Loucy (cell line): Measurements from ENCODE around the gene DENND5B.

ENCODE experiments used
- H2AFZ ChIP-seq: fragments of 200-600 bp; sonication (generic); 2 replicates; pipeline ENCODE4 v1.6.0; 2016; ENCODE audit warnings: antibody characterized with exemption, mild to moderate bottlenecking, low read length, moderate library complexity
- H3F3A ChIP-seq: fragments of 200-600 bp; 2 replicates; pipeline ENCODE4 v1.6.0; 2016; ENCODE audit warnings: antibody characterized with exemption, low read depth, mild to moderate bottlenecking
- H3K27me3 ChIP-seq: fragments of 200-600 bp; sonication (generic); 2 replicates; pipeline ENCODE4 v1.6.1; 2014; ENCODE audit warnings: low read length, mild to moderate bottlenecking; ENCODE audit not compliant: insufficient read depth, poor library complexity, severe bottlenecking
- H3K36me3 ChIP-seq: fragments of 200-600 bp; sonication (generic); 2 replicates; pipeline ENCODE4 v1.6.1; 2016; ENCODE audit warnings: low read length; ENCODE audit not compliant: insufficient read depth
- H3K4me1 ChIP-seq: fragments of 200-600 bp; sonication (generic); 2 replicates; pipeline ENCODE4 v1.5.1; 2014; ENCODE audit warnings: low read length, mild to moderate bottlenecking; ENCODE audit not compliant: insufficient read depth, poor library complexity, severe bottlenecking
- H3K4me2 ChIP-seq: fragments of 200-600 bp; sonication (generic); 2 replicates; pipeline ENCODE4 v1.6.0; 2014; ENCODE audit warnings: antibody characterized with exemption, low read length, low read depth, mild to moderate bottlenecking; ENCODE audit not compliant: poor library complexity, severe bottlenecking
- H3K4me3 ChIP-seq: fragments of 200-600 bp; sonication (generic); 2 replicates; pipeline ENCODE4 v1.5.1; 2014; ENCODE audit warnings: low read length, mild to moderate bottlenecking, mixed read lengths; ENCODE audit not compliant: poor library complexity, severe bottlenecking
- H3K79me2 ChIP-seq: fragments of 200-600 bp; sonication (generic); 2 replicates; pipeline ENCODE4 v1.6.1; 2014; ENCODE audit warnings: low read length; ENCODE audit not compliant: insufficient read depth
- H3K9ac ChIP-seq: fragments of 200-600 bp; sonication (generic); 2 replicates; pipeline ENCODE4 v1.6.0; 2014; ENCODE audit warnings: mild to moderate bottlenecking, low read depth, low read length, moderate library complexity; ENCODE audit not compliant: poor library complexity, severe bottlenecking
- H3K9me2 ChIP-seq: fragments of 200-600 bp; sonication (generic); replicated peaks from 2 replicates; pipeline ENCODE4 v1.6.1; 2016; ENCODE audit warnings: low read depth, low read length, mixed read lengths
- H3K9me3 ChIP-seq: fragments of 200-600 bp; sonication (generic); 2 replicates; pipeline ENCODE4 v1.6.1; 2014; ENCODE audit warnings: mild to moderate bottlenecking, antibody characterized with exemption, low read length, low read depth; ENCODE audit not compliant: insufficient read depth
- H4K20me1 ChIP-seq: fragments of 200-600 bp; sonication (generic); 2 replicates; pipeline ENCODE4 v1.6.0; 2014; ENCODE audit warnings: antibody characterized with exemption, low read length, mild to moderate bottlenecking; ENCODE audit not compliant: insufficient read depth, poor library complexity, severe bottlenecking
- EZH2phosphoT487 ChIP-seq: fragments of 200-600 bp; IDR thresholded peaks from 2 replicates; pipeline ENCODE4 v1.6.1; 2018; ENCODE audit warnings: antibody characterized with exemption, mild to moderate bottlenecking, moderate library complexity, borderline replicate concordance
- TF ChIP-seq, protein P1 (sequence below): fragments of 200-600 bp; sonication (generic); conservative IDR thresholded peaks from 2 replicates; pipeline ENCODE4 v1.5.1; 2014; ENCODE audit warnings: mild to moderate bottlenecking, antibody characterized with exemption, low read length

Gene DENND5B

GRCh38 chr12:31393004-31393550 lies 197.9 kb downstream of the DENND5B start:
- H3K4me1 ChIP-seq: no peaks in the 10 kb centered on the region
- no peak overlapping the region for H3K4me2 ChIP-seq
- no peaks in the 10 kb centered on the region for H3F3A ChIP-seq
- no peaks in the 10 kb centered on the region for H3K27me3 ChIP-seq
- no peaks in the 10 kb centered on the region for H3K79me2 ChIP-seq
- no peaks in the 10 kb centered on the region for H4K20me1 ChIP-seq
- H3K9me3 ChIP-seq: no peaks in the 10 kb centered on the region
- H3K9ac ChIP-seq: no peak overlapping the region
- H3K36me3 ChIP-seq: no peaks in the 10 kb centered on the region
- no peak overlapping the region for H2AFZ ChIP-seq
- H3K4me3 ChIP-seq: no peak overlapping the region
- H3K9me2 ChIP-seq: no peaks in the 10 kb centered on the region
- TF ChIP-seq, protein P1, sequence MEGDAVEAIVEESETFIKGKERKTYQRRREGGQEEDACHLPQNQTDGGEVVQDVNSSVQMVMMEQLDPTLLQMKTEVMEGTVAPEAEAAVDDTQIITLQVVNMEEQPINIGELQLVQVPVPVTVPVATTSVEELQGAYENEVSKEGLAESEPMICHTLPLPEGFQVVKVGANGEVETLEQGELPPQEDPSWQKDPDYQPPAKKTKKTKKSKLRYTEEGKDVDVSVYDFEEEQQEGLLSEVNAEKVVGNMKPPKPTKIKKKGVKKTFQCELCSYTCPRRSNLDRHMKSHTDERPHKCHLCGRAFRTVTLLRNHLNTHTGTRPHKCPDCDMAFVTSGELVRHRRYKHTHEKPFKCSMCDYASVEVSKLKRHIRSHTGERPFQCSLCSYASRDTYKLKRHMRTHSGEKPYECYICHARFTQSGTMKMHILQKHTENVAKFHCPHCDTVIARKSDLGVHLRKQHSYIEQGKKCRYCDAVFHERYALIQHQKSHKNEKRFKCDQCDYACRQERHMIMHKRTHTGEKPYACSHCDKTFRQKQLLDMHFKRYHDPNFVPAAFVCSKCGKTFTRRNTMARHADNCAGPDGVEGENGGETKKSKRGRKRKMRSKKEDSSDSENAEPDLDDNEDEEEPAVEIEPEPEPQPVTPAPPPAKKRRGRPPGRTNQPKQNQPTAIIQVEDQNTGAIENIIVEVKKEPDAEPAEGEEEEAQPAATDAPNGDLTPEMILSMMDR: no peak
- TF ChIP-seq EZH2phosphoT487: no peak

GRCh38 chr12:31390991-31391390 lies 199.9 kb downstream of the DENND5B start:
- Histone ChIP-seq H3K9ac (no peak overlapping the region), H3K4me2 (no peak overlapping the region), H3K4me3 (no peak overlapping the region), H3K9me2 (no peaks in the 10 kb centered on the region), H3K36me3 (no peaks in the 10 kb centered on the region), H3K79me2 (no peaks in the 10 kb centered on the region), H3K9me3 (no peaks in the 10 kb centered on the region), H3K27me3 (no peaks in the 10 kb centered on the region), H4K20me1 (no peaks in the 10 kb centered on the region), H3F3A (no peaks in the 10 kb centered on the region), H2AFZ (no peak overlapping the region), H3K4me1 (no peaks in the 10 kb centered on the region)
- no peak for TF ChIP-seq EZH2phosphoT487
- TF ChIP-seq, protein P1: no peak

DNA sequence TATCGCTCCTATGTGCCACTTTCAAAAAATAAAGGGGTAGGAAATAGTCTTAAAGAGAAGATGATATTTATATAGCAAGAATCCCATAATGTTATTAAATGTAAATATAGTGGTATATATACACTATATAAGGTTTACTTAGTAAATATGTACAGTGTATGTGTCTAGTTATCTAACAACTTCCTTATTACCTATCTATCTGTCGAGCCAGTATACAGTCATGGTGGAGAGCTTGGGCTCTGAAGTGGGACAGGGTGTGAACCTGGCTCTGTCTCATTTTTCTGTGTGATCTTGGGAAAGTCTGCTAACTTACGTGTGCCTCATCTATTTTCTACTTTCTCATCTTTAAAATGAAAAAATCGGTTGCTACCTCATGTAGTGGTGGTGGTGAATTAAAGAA lies 202.2 kb downstream of the DENND5B start:
- TF ChIP-seq, protein P1: no peak
- TF ChIP-seq EZH2phosphoT487: no peak
- no peak overlapping the region for H2AFZ ChIP-seq
- no peaks in the 10 kb centered on the region for H3F3A ChIP-seq
- H3K27me3 ChIP-seq: no peaks in the 10 kb centered on the region
- H3K9me2 ChIP-seq: no peaks in the 10 kb centered on the region
- no peak overlapping the region for H3K4me2 ChIP-seq
- no peaks in the 10 kb centered on the region for H3K4me1 ChIP-seq
- no peak overlapping the region for H3K4me3 ChIP-seq
- no peaks in the 10 kb centered on the region for H3K79me2 ChIP-seq
- no peaks in the 10 kb centered on the region for H3K36me3 ChIP-seq
- H3K9me3 ChIP-seq: no peaks in the 10 kb centered on the region
- H3K9ac ChIP-seq: no peak overlapping the region
- H4K20me1 ChIP-seq: no peaks in the 10 kb centered on the region
